K562 (cell line): ENCODE results near the gene ZNF655. TPM values are rescaled to one million over a fixed set of nuclear protein-coding genes. Genes with fewer than 3 reads are reported as not detected.

Experiments used
- CGGBP1 ChIP-seq: fragments of 250-450 bp; sonication (Bioruptor Pico); IDR thresholded peaks from 2 replicates; pipeline ENCODE4 v1.9.0; 2021; ENCODE audit warnings: mild to moderate bottlenecking
- CHD7 ChIP-seq: fragments of 200-600 bp; sonication (generic); IDR thresholded peaks from one replicate; pipeline ENCODE4 v1.6.1; 2012; ENCODE audit warnings: mild to moderate bottlenecking, low read depth, low read length, inconsistent platforms
- HDAC1 ChIP-seq, 2 experiments: fragments of 450-650 bp; IDR thresholded peaks; 2 replicates each; pipeline ENCODE4 v1.6.1; 2016 to 2017; ENCODE audit warnings: inconsistent platforms in 1 of 2, mild to moderate bottlenecking in 1 of 2, moderate library complexity in 1 of 2
- ILF3 ChIP-seq: fragments of 450-650 bp; IDR thresholded peaks from 2 replicates; pipeline ENCODE4 v1.6.1; 2018; ENCODE audit warnings: antibody characterized with exemption, mild to moderate bottlenecking, moderate library complexity, borderline replicate concordance
- KDM4B ChIP-seq, 2 experiments: fragments of 450-650 bp in 1 of 2; sonication (generic) in 1 of 2; IDR thresholded peaks; 2 replicates each; pipeline ENCODE4 v1.6.1; 2016 to 2017; ENCODE audit warnings: borderline replicate concordance in 2 of 2, antibody characterized with exemption in 1 of 2, low read depth in 1 of 2, mild to moderate bottlenecking in 1 of 2
- KLF6 ChIP-seq: fragments of 250-450 bp; sonication (Bioruptor Pico); IDR thresholded peaks from 2 replicates; pipeline ENCODE4 v1.4.0; 2020; ENCODE audit warnings: mild to moderate bottlenecking, moderate library complexity, borderline replicate concordance
- NFRKB ChIP-seq: fragments of 450-650 bp; IDR thresholded peaks from 2 replicates; pipeline ENCODE4 v1.6.1; 2016; ENCODE audit warnings: low read depth
- POLR2AphosphoS5 ChIP-seq: IDR thresholded peaks from 2 replicates; pipeline ENCODE4 v1.6.1; 2011; ENCODE audit warnings: mild to moderate bottlenecking, low read depth, low read length, moderate library complexity; ENCODE audit not compliant: control insufficient read depth, insufficient read depth
- SNRNP70 ChIP-seq: fragments of 200-400 bp; formaldehyde crosslinking; optimal IDR thresholded peaks from 2 replicates; pipeline ENCODE3; 2017; ENCODE audit warnings: low read depth, low read length
- ZBTB49 ChIP-seq: sonication (generic); formaldehyde crosslinking; IDR thresholded peaks from 2 replicates; pipeline ENCODE4 v1.8.0; 2022; ENCODE audit warnings: missing genetic modification reagents, mild to moderate bottlenecking, borderline replicate concordance
- ZNF584 ChIP-seq: fragments of 200-800 bp; sonication (Bioruptor generic); IDR thresholded peaks from 2 replicates; pipeline ENCODE4 v1.6.1; 2016; ENCODE audit warnings: low read depth, mild to moderate bottlenecking, missing genetic modification characterization, missing compliant biosample characterization
- polyA plus RNA-seq, 8 experiments: library from polyadenylated mRNA; depleted of rRNA in 4 of 8; stranded (reverse) in 5 of 8; unstranded in 3 of 8; fragments of >200 nt; fragmentation: Nextera tagmentation in 2 of 8; fragmentation: Illumina TruSeq in 1 of 8; extraction: Ambion mirVana in 2 of 8; extraction: Trizol in 1 of 8; gene quantifications; 2 replicates each; pipeline versions ENCODE4 v1.2.1 to v1.2.3, GENCODE V29; 2011 to 2014; ENCODE audit warnings: inconsistent platforms in 1 of 8, missing spikeins in 1 of 8
- total RNA-seq, 7 experiments: library from RNA; depleted of rRNA in 6 of 7; stranded (reverse); fragments of >200 nt in 6 of 7; fragmentation: Illumina TruSeq in 2 of 7; extraction: Trizol in 2 of 7; gene quantifications; 2 replicates each; pipeline versions ENCODE4 v1.2.1 to v1.2.3, GENCODE V29; 2011 to 2021; ENCODE audit warnings: low replicate concordance in 1 of 7

ZNF655 gene
- total and polyA plus RNA-seq, 9 of the 15 experiments (the other 6 are each of a cell fraction or from before 2014, with no cell fraction given) = 25.7 to 130 (median 95.2) TPM

- TF ChIP-seq ZNF584 (peak; percentile 57; the same call in 1 of the 2 replicates), ILF3 (no peak; the same call in 1 of the 2 replicates), SNRNP70 (no peak), CGGBP1 (no peak; the same call in 1 of the 2 replicates), HDAC1 (IDR thresholded peaks at IDR 0.05) (peak in 1 of 2 experiments; percentile 58; a peak in 2 of 4 replicates), KDM4B (IDR thresholded peaks at IDR 0.05; ENCODE audit: borderline replicate concordance in 2 of 2, low read depth in 1 of 2) (peak in 1 of 2 experiments; percentile 90; a peak in 2 of 4 replicates), ZBTB49 (CRISPR knock-in tag) (no peak), KLF6 (CRISPR knock-in tag) (no peak; the same call in 1 of the 2 replicates), POLR2AphosphoS5 (peak; percentile 90), CHD7 (no peak), NFRKB (peak; percentile 98)
These were observed at the start of gene ZNF655 (continued) for GRCh38 chr7:99558306-99559174.
